ENCODE data around the gene MLLT3. TPM values are rescaled to one million over a fixed set of nuclear protein-coding genes. Genes with fewer than 3 reads are reported as not detected.

MLLT3 gene
- total RNA-seq, 4 donors from 2014 or later = 10.2 to 15.3 (median 14.5) TPM

GRCh38 chr9:20397348-20397747 is 225.0 kb downstream of the MLLT3 start:
- H3K9me3 ChIP-seq = no peaks in the 10 kb centered on the region
- TF ChIP-seq EP300 (IDR thresholded peaks at IDR 0.05) = no peak
- TF ChIP-seq POLR2A (IDR thresholded peaks at IDR 0.05) = no peak
- no peak for TF ChIP-seq CTCF (IDR thresholded peaks at IDR 0.05)
- H3K36me3 ChIP-seq = no peaks in the 10 kb centered on the region
- H3K4me3 ChIP-seq = no peak overlapping the region
- H3K27me3 ChIP-seq = no peaks in the 10 kb centered on the region
- 66 to 68% methylated on average over 4 of the region's 4 CpGs for whole genome bisulfite sequencing, 2 donors
- no peaks in the 10 kb centered on the region for H3K4me1 ChIP-seq
- no peak for DNase-seq (ENCODE audit: low spot score in 2 of 2)
- no peak overlapping the region for H3K27ac ChIP-seq

GRCh38 chr9:20396509-20396908 is 225.8 kb downstream of the MLLT3 start:
- no peak for DNase-seq (ENCODE audit: low spot score in 2 of 2)
- H3K4me1 ChIP-seq = no peaks in the 10 kb centered on the region
- H3K9me3 ChIP-seq = no peaks in the 10 kb centered on the region
- TF ChIP-seq CTCF (IDR thresholded peaks at IDR 0.05) (no peak), EP300 (IDR thresholded peaks at IDR 0.05) (no peak), POLR2A (IDR thresholded peaks at IDR 0.05) (no peak)
- no peaks in the 10 kb centered on the region for H3K27me3 ChIP-seq
- WGBS, 2 donors = 95 to 96% methylated on average over 2 of the region's 2 CpGs
- H3K4me3 ChIP-seq = no peak overlapping the region
- H3K27ac ChIP-seq = no peak overlapping the region
- H3K36me3 ChIP-seq = no peaks in the 10 kb centered on the region

- no peak overlapping the region for H3K4me3 ChIP-seq
- WGBS, 2 donors = 67 to 78% methylated on average over 2 of the region's 2 CpGs
- H3K27ac ChIP-seq = no peak overlapping the region
- H3K36me3 ChIP-seq = no peaks in the 10 kb centered on the region
- no peaks in the 10 kb centered on the region for H3K4me1 ChIP-seq
- H3K9me3 ChIP-seq = no peaks in the 10 kb centered on the region
- no peaks in the 10 kb centered on the region for H3K27me3 ChIP-seq
- TF ChIP-seq EP300 (IDR thresholded peaks at IDR 0.05) (no peak), CTCF (IDR thresholded peaks at IDR 0.05) (no peak), POLR2A (IDR thresholded peaks at IDR 0.05) (no peak)
- no peak for DNase-seq (ENCODE audit: low spot score in 2 of 2)
Observed at GRCh38 chr9:20395651-20396050, 226.6 kb downstream of the MLLT3 start.

DNA sequence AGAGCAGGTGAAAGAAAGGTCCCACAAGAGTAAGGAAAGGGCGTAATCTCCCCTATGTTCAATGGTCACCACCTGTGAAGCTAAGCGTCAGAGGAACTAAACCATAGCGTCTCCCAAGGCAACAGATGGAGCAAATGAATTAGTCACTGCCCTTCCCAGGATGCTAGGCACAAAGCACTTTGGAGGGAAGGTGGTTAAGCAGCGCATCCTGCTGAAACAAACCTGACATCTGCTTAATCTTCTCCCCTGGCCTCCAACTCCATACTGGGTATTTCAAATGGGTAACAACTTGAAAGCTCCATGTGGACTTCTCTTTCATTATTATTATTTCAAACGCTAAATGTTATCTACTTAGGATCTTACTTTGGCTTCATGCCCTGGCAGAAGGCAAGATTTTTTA is 227.3 kb downstream of the MLLT3 start:
- 73 to 78% methylated on average over 5 of the region's 5 CpGs for WGBS, 2 donors

GRCh38 chr9:20391208-20391607 is 231.1 kb downstream of the MLLT3 start:
- Histone ChIP-seq H3K36me3 (no peaks in the 10 kb centered on the region), H3K9me3 (no peaks in the 10 kb centered on the region), H3K4me3 (no peak overlapping the region), H3K27me3 (no peaks in the 10 kb centered on the region), H3K27ac (no peak overlapping the region), H3K4me1 (no peaks in the 10 kb centered on the region)
- no peak for TF ChIP-seq EP300 (IDR thresholded peaks at IDR 0.05)
- no peak for TF ChIP-seq CTCF (IDR thresholded peaks at IDR 0.05)
- TF ChIP-seq POLR2A (IDR thresholded peaks at IDR 0.05) = no peak
- WGBS, 2 donors = 95 to 98% methylated on average over 1 of the region's 1 CpG
- DNase-seq (ENCODE audit: low spot score in 2 of 2) = no peak

More for the DNA sequence above, 227.3 kb downstream of the MLLT3 start:
- no peaks in the 10 kb centered on the region for H3K27me3 ChIP-seq
- DNase-seq (ENCODE audit: low spot score in 2 of 2) = no peak
- H3K36me3 ChIP-seq = no peaks in the 10 kb centered on the region
- H3K4me1 ChIP-seq = no peaks in the 10 kb centered on the region
- TF ChIP-seq POLR2A (IDR thresholded peaks at IDR 0.05) (no peak), EP300 (IDR thresholded peaks at IDR 0.05) (no peak), CTCF (IDR thresholded peaks at IDR 0.05) (no peak)
- no peaks in the 10 kb centered on the region for H3K9me3 ChIP-seq
- H3K4me3 ChIP-seq = no peak overlapping the region
- H3K27ac ChIP-seq = no peak overlapping the region
